MCF 10A (cell line): Measurements from ENCODE around the gene IL31RA. TPM values are rescaled to one million over a fixed set of nuclear protein-coding genes. Genes with fewer than 3 reads are reported as not detected.

Experiments
- BruUV-seq: library from RNA; stranded (reverse); fragments of 400-500 nt; replicated peaks from 2 replicates; lab custom pipeline; 2021; lab: Mats Ljungman, UMichigan
- CTCF ChIA-PET: fragments of 300-600 bp; sonication (Branson Sonifier 250); formaldehyde crosslinking; extraction: SDS; loops from one replicate; lab custom pipeline; 2021; ENCODE audit warnings: antibody characterized with exemption, inconsistent platforms; lab: Yijun Ruan, JAX
- POLR2A ChIA-PET: fragments of 300-600, 350-650 bp; sonication (Branson Sonifier 250); formaldehyde crosslinking; extraction: SDS; loops from one replicate; lab custom pipeline; 2020; ENCODE audit warnings: antibody characterized with exemption, inconsistent platforms; lab: Yijun Ruan, JAX
- DNase-seq: peaks from one replicate; pipeline ENCODE4 v3.0.0-alpha.2; 2018; ENCODE audit not compliant: unreplicated experiment
- H3K27ac Mint-ChIP-seq: one replicate; pipeline ENCODE4 v1.8.0; 2022; ENCODE audit warnings: mild to moderate bottlenecking, low read depth, mixed read lengths; ENCODE audit not compliant: unreplicated experiment
- H3K27me3 Mint-ChIP-seq: one replicate; pipeline ENCODE4 v1.8.0; 2022; ENCODE audit warnings: mixed read lengths; ENCODE audit not compliant: insufficient read depth, unreplicated experiment
- H3K36me3 Mint-ChIP-seq: one replicate; pipeline ENCODE4 v1.8.0; 2022; ENCODE audit warnings: mild to moderate bottlenecking, moderate library complexity, mixed read lengths; ENCODE audit not compliant: insufficient read depth, unreplicated experiment
- H3K4me1 Mint-ChIP-seq: one replicate; pipeline ENCODE4 v1.8.0; 2022; ENCODE audit warnings: mixed read lengths; ENCODE audit not compliant: insufficient read depth, unreplicated experiment
- H3K4me3 Mint-ChIP-seq: one replicate; pipeline ENCODE4 v1.8.0; 2022; ENCODE audit warnings: mild to moderate bottlenecking, moderate library complexity, mixed read lengths; ENCODE audit not compliant: unreplicated experiment
- H3K9me3 Mint-ChIP-seq: one replicate; pipeline ENCODE4 v1.8.0; 2022; ENCODE audit warnings: mixed read lengths; ENCODE audit not compliant: unreplicated experiment
- CTCF ChIP-seq: fragments of 200-600 bp; IDR thresholded peaks from one replicate; pipeline ENCODE4 v1.8.0; 2022; ENCODE audit warnings: antibody characterized with exemption, mild to moderate bottlenecking; ENCODE audit not compliant: unreplicated experiment
- intact Hi-C: fragments of 100-400 bp; cut with micrococcal nuclease; formaldehyde crosslinking; loops from 2 replicates; pipeline ENCODE4 v1.14.1; 2022
- total RNA-seq: library from RNA; stranded (reverse); gene quantifications from 2 replicates; pipeline ENCODE4 v1.2.3, GENCODE V29; 2022

The IL31RA gene
- total RNA-seq, 1 experiment from 2014 or later: 6.4 TPM

- CTCF ChIA-PET: interaction anchor here (0.6 kb wide), 3 partner anchors 56 to 1019 kb away, joined by 3 to 4 read pairs (median 4); no protein-coding TSS in a partner anchor
Observed at GRCh38 chr5:55856516-55857246, 5.5 kb downstream of the IL31RA start.

GRCh38 chr5:55857247-55857640 is 6.1 kb downstream of the IL31RA start:
- no peak for DNase-seq
- Mint-ChIP-seq H3K4me3 (no peak overlapping the region), H3K36me3 (peaks cover 6% of the 10 kb centered on the region), H3K27me3 (no peaks in the 10 kb centered on the region), H3K27ac (no peak overlapping the region), H3K9me3 (no peaks in the 10 kb centered on the region), H3K4me1 (peaks cover 15% of the 10 kb centered on the region)
- intact Hi-C loops: no loop called here
- CTCF ChIA-PET: interaction anchor here (0.6 to 0.7 kb wide), 2 partner anchors 56 to 78 kb away, joined by 3 to 4 read pairs; no protein-coding TSS in a partner anchor
- POLR2A ChIA-PET: interaction anchor here (1.2 kb wide), 1 partner anchor 12 kb away, joined by 3 read pairs; no protein-coding TSS in a partner anchor
- BruUV-seq: no TSS peak
- no peak for TF ChIP-seq CTCF

More at GRCh38 chr5:55856516-55857246, 5.5 kb downstream of the IL31RA start:
- Mint-ChIP-seq H3K36me3 (peaks cover 3% of the 10 kb centered on the region), H3K4me3 (no peak overlapping the region), H3K27ac (no peak overlapping the region), H3K4me1 (peaks cover 19% of the 10 kb centered on the region), H3K9me3 (no peaks in the 10 kb centered on the region), H3K27me3 (no peaks in the 10 kb centered on the region)
- intact Hi-C loops: no loop called here
- no TSS peak for BruUV-seq
- no peak for TF ChIP-seq CTCF
- no peak for DNase-seq
- POLR2A ChIA-PET: interaction anchor here (1.7 kb wide), 1 partner anchor 12 kb away, joined by 6 read pairs; no protein-coding TSS in a partner anchor

- no TSS peak for BruUV-seq
- intact Hi-C loops: no loop called here
- Mint-ChIP-seq H3K4me1 (peaks cover 8% of the 10 kb centered on the region), H3K9me3 (no peaks in the 10 kb centered on the region), H3K27ac (peak overlapping the region; percentile 54), H3K27me3 (no peaks in the 10 kb centered on the region), H3K36me3 (peaks cover 6% of the 10 kb centered on the region), H3K4me3 (no peak overlapping the region)
- no peak for DNase-seq
- CTCF ChIA-PET: no interaction called here
- TF ChIP-seq CTCF: no peak
- POLR2A ChIA-PET: interaction anchor here (1.2 kb wide), 1 partner anchor 11 kb away, joined by 3 read pairs; no protein-coding TSS in a partner anchor
Observed at GRCh38 chr5:55858104-55858503, 6.9 kb downstream of the IL31RA start.

GRCh38 chr5:55860288-55860687 is 9.1 kb downstream of the IL31RA start:
- Mint-ChIP-seq H3K27ac (no peak overlapping the region), H3K27me3 (no peaks in the 10 kb centered on the region), H3K36me3 (peaks cover 6% of the 10 kb centered on the region), H3K4me3 (no peak overlapping the region), H3K4me1 (no peaks in the 10 kb centered on the region), H3K9me3 (no peaks in the 10 kb centered on the region)
- DNase-seq: no peak
- intact Hi-C loops: no loop called here
- TF ChIP-seq CTCF: no peak
- BruUV-seq: no TSS peak
- ChIA-PET POLR2A (no interaction called here), CTCF (no interaction called here)
